ENCODE data around the gene TMEM255B. TPM values are rescaled to one million over a fixed set of nuclear protein-coding genes. Genes with fewer than 3 reads are reported as not detected.

TMEM255B gene
- total and polyA plus RNA-seq, 9 of the 15 experiments (the other 6 are each of a cell fraction or from before 2014, with no cell fraction given): 0.01 to 0.75 (median 0.23) TPM

DNA sequence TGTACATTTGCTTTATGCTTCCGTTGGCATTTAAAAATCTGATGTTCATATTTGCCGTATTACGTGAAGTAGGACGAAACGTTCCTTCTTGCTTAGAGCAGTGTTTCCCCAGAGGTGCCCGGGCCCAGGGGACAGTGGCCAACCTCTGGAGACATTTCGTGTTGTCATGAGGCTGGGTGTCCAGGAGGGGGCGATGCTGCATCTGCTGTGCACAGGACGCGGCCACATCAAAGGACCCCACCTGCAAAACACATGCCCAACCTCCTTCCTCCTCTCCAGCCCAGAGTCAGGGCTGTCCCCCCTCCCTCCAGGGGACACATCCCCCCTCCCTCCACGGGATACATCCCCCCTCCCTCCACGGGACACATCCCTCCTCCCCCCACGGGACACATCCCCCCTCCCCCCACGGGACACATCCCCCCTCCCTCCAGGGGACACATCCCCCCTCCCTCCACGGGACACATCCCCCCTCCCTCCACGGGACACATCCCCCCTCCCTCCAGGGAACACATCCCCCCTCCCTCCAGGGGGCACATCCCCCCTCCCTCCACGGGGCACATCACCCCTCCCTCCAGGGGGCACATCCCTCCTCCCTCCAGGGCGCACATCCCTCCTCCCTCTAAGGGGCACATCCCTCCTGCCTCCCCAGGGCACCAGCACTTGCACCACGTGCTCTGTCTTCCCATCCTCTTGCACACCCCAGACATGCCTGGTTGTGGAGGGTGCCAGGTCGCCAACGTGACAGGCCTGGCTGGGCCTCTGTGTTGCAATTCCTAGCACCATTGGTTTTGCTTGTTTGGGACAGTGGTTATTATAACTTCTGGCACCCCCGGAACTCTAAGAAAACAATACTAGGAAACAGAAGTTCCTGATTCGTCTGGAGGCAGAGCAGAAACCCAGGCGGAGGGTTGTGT, 58.2 kb downstream of the TMEM255B start (continued):
- TF ChIP-seq, protein P1, sequence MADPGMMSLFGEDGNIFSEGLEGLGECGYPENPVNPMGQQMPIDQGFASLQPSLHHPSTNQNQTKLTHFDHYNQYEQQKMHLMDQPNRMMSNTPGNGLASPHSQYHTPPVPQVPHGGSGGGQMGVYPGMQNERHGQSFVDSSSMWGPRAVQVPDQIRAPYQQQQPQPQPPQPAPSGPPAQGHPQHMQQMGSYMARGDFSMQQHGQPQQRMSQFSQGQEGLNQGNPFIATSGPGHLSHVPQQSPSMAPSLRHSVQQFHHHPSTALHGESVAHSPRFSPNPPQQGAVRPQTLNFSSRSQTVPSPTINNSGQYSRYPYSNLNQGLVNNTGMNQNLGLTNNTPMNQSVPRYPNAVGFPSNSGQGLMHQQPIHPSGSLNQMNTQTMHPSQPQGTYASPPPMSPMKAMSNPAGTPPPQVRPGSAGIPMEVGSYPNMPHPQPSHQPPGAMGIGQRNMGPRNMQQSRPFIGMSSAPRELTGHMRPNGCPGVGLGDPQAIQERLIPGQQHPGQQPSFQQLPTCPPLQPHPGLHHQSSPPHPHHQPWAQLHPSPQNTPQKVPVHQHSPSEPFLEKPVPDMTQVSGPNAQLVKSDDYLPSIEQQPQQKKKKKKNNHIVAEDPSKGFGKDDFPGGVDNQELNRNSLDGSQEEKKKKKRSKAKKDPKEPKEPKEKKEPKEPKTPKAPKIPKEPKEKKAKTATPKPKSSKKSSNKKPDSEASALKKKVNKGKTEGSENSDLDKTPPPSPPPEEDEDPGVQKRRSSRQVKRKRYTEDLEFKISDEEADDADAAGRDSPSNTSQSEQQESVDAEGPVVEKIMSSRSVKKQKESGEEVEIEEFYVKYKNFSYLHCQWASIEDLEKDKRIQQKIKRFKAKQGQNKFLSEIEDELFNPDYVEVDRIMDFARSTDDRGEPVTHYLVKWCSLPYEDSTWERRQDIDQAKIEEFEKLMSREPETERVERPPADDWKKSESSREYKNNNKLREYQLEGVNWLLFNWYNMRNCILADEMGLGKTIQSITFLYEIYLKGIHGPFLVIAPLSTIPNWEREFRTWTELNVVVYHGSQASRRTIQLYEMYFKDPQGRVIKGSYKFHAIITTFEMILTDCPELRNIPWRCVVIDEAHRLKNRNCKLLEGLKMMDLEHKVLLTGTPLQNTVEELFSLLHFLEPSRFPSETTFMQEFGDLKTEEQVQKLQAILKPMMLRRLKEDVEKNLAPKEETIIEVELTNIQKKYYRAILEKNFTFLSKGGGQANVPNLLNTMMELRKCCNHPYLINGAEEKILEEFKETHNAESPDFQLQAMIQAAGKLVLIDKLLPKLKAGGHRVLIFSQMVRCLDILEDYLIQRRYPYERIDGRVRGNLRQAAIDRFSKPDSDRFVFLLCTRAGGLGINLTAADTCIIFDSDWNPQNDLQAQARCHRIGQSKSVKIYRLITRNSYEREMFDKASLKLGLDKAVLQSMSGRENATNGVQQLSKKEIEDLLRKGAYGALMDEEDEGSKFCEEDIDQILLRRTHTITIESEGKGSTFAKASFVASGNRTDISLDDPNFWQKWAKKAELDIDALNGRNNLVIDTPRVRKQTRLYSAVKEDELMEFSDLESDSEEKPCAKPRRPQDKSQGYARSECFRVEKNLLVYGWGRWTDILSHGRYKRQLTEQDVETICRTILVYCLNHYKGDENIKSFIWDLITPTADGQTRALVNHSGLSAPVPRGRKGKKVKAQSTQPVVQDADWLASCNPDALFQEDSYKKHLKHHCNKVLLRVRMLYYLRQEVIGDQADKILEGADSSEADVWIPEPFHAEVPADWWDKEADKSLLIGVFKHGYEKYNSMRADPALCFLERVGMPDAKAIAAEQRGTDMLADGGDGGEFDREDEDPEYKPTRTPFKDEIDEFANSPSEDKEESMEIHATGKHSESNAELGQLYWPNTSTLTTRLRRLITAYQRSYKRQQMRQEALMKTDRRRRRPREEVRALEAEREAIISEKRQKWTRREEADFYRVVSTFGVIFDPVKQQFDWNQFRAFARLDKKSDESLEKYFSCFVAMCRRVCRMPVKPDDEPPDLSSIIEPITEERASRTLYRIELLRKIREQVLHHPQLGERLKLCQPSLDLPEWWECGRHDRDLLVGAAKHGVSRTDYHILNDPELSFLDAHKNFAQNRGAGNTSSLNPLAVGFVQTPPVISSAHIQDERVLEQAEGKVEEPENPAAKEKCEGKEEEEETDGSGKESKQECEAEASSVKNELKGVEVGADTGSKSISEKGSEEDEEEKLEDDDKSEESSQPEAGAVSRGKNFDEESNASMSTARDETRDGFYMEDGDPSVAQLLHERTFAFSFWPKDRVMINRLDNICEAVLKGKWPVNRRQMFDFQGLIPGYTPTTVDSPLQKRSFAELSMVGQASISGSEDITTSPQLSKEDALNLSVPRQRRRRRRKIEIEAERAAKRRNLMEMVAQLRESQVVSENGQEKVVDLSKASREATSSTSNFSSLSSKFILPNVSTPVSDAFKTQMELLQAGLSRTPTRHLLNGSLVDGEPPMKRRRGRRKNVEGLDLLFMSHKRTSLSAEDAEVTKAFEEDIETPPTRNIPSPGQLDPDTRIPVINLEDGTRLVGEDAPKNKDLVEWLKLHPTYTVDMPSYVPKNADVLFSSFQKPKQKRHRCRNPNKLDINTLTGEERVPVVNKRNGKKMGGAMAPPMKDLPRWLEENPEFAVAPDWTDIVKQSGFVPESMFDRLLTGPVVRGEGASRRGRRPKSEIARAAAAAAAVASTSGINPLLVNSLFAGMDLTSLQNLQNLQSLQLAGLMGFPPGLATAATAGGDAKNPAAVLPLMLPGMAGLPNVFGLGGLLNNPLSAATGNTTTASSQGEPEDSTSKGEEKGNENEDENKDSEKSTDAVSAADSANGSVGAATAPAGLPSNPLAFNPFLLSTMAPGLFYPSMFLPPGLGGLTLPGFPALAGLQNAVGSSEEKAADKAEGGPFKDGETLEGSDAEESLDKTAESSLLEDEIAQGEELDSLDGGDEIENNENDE (IDR thresholded peaks at IDR 0.05; ENCODE audit: low read depth, low read length): no peak
- no peak for TF ChIP-seq ZC3H11A (IDR thresholded peaks at IDR 0.05; ENCODE audit: low read depth, low read length)
- no peak for TF ChIP-seq KLF16 (IDR thresholded peaks at IDR 0.05)
- no peak for TF ChIP-seq KDM2B (CRISPR knock-in tag; IDR thresholded peaks at IDR 0.05)
- TF ChIP-seq, protein P2, sequence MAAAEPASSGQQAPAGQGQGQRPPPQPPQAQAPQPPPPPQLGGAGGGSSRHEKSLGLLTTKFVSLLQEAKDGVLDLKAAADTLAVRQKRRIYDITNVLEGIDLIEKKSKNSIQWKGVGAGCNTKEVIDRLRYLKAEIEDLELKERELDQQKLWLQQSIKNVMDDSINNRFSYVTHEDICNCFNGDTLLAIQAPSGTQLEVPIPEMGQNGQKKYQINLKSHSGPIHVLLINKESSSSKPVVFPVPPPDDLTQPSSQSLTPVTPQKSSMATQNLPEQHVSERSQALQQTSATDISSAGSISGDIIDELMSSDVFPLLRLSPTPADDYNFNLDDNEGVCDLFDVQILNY (CRISPR knock-in tag; IDR thresholded peaks at IDR 0.05): no peak
- TF ChIP-seq ILK (tag; IDR thresholded peaks at IDR 0.05; ENCODE audit: borderline replicate concordance, low read depth): no peak
- no peak for TF ChIP-seq SFPQ (IDR thresholded peaks at IDR 0.05; ENCODE audit: low read depth, low read length)
- TF ChIP-seq NFYB (IDR thresholded peaks at IDR 0.05; ENCODE audit: extremely low read depth, insufficient read length): no peak
- TF ChIP-seq EGR1 (conservative IDR thresholded peaks at IDR 0.05): no peak
- TF ChIP-seq XRCC5 (IDR thresholded peaks at IDR 0.05; ENCODE audit: low read depth, low read length): no peak
- no peak for TF ChIP-seq ZNF143 (CRISPR knock-in tag; IDR thresholded peaks at IDR 0.05)
